ENCODE data around the gene NNMT.

Gene NNMT

DNA sequence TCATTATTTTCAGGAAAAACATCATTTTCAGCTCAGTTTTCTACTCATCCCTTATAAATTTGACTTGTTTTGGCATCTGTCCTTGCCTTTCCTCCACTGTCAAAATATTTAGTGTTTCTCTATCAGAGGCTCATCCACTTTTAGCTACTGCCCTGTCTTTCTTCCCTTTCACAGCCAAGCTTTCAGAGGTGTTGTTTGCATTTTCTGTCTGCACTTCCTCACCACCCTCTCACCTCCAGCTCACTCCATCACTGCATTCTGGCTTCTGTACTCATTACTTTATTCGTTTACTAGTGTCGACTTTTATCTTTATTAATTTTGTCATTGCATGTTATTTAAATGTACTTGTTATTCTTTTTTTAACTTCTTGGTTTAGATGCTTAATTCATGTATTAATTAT is 26.7 kb upstream of the NNMT start:
- Histone ChIP-seq H3K27me3 (ENCODE audit: control insufficient read depth, insufficient read depth, low read length) (no peaks in the 10 kb centered on the region), H2AFZ (no peak overlapping the region), H3K4me3 (ENCODE audit: low read depth, low read length) (no peak overlapping the region), H3K4me1 (no peaks in the 10 kb centered on the region), H3K27ac (no peak overlapping the region), H3K9ac (no peak overlapping the region), H3K4me2 (ENCODE audit: low read length) (no peak overlapping the region), H3K79me2 (no peaks in the 10 kb centered on the region), H3K9me3 (ENCODE audit: control insufficient read depth, low read length) (no peaks in the 10 kb centered on the region), H3K36me3 (ENCODE audit: control insufficient read depth, insufficient read depth, low read length) (no peaks in the 10 kb centered on the region)
- TF ChIP-seq, protein P1, sequence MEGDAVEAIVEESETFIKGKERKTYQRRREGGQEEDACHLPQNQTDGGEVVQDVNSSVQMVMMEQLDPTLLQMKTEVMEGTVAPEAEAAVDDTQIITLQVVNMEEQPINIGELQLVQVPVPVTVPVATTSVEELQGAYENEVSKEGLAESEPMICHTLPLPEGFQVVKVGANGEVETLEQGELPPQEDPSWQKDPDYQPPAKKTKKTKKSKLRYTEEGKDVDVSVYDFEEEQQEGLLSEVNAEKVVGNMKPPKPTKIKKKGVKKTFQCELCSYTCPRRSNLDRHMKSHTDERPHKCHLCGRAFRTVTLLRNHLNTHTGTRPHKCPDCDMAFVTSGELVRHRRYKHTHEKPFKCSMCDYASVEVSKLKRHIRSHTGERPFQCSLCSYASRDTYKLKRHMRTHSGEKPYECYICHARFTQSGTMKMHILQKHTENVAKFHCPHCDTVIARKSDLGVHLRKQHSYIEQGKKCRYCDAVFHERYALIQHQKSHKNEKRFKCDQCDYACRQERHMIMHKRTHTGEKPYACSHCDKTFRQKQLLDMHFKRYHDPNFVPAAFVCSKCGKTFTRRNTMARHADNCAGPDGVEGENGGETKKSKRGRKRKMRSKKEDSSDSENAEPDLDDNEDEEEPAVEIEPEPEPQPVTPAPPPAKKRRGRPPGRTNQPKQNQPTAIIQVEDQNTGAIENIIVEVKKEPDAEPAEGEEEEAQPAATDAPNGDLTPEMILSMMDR (IDR thresholded peaks at IDR 0.05): no peak

DNA sequence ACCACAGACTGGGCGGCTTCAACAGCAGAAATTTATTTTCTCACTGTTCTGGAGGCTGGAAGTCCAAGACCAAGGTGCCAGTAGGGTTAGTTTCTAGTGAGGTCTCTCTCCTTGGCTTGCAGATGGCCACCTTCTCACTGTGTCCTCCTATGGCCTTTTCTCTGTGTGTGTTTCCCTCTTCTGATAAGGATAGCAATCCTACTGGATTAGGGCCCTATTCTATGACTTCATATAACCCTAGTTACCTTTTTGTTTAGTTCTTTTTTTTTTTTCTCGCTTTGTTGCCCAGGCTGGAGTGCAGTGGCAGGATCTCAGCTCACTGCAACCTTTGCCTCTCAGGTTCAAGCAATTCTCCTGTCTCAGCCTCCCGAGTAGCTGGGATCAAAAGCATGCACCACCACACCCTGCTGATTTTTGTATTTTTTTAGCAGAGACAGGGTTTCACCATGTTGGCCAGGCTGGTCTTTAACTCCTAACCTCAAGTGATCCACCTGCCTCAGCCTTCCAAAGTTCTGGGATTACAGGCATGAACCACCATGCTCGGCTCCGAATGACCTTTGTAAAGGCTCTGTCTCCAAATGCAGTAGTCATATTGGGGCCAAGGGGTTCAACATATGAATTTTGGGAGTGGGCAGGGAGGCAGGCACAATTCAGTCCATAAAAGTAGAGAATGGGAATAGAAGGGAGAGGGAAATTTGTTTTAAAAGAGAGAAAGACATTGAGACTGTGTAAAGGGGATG is 25.5 kb upstream of the NNMT start:
- Histone ChIP-seq H3K4me1 (no peaks in the 10 kb centered on the region), H3K9me3 (ENCODE audit: control insufficient read depth, low read length) (no peaks in the 10 kb centered on the region), H3K9ac (no peak overlapping the region), H3K4me3 (ENCODE audit: low read depth, low read length) (no peak overlapping the region), H3K27ac (no peak overlapping the region), H3K27me3 (ENCODE audit: control insufficient read depth, insufficient read depth, low read length) (no peaks in the 10 kb centered on the region), H3K79me2 (no peaks in the 10 kb centered on the region), H3K36me3 (ENCODE audit: control insufficient read depth, insufficient read depth, low read length) (no peaks in the 10 kb centered on the region), H3K4me2 (ENCODE audit: low read length) (no peak overlapping the region), H2AFZ (no peak overlapping the region)
- TF ChIP-seq, protein P1 (IDR thresholded peaks at IDR 0.05): no peak

DNA sequence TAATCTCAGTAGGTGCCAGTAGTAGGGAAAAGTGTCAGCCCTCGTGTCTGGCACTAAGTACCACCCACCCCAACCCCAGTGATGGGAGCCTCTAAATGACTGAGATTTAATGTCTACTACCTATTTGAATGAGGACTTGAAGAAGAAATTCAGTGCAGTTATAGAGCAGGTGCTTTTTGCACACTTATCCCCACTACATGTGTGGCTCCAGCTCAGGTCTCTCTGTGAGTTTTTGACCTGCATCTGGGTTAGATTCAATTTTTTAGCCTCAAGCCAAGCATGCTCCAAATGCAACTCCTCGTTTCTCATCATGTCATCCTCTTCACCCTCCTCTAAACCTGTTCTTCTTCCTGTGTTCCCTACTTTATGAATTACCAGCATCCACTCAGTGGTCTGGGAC is 24.9 kb upstream of the NNMT start:
- Histone ChIP-seq H3K27me3 (ENCODE audit: control insufficient read depth, insufficient read depth, low read length) (no peaks in the 10 kb centered on the region), H3K9ac (no peak overlapping the region), H3K27ac (no peak overlapping the region), H3K36me3 (ENCODE audit: control insufficient read depth, insufficient read depth, low read length) (no peaks in the 10 kb centered on the region), H3K4me2 (ENCODE audit: low read length) (no peak overlapping the region), H3K4me1 (no peaks in the 10 kb centered on the region), H3K4me3 (ENCODE audit: low read depth, low read length) (no peak overlapping the region), H3K79me2 (no peaks in the 10 kb centered on the region), H2AFZ (no peak overlapping the region), H3K9me3 (ENCODE audit: control insufficient read depth, low read length) (no peaks in the 10 kb centered on the region)
- TF ChIP-seq, protein P1 (IDR thresholded peaks at IDR 0.05): no peak

DNA sequence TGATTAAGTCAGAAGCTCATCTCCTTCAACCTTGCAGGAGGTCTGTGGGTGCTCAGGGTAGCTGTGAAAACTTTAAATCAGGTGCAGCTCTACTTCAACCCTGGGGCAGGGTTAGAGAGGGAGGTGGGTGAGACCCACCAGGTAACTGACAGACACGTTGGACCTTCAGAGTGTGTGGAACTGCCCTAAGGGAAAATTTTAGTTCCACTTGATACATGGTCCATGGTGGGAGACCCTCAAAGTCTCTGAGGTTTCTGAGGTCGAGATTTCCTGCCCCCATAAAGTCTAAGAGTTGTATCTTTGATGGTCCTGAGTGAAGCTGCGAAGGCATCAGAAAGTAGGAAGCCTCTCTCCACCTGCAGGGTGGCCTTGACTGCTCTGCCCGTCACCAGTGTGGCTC is 23.9 kb upstream of the NNMT start:
- no peak overlapping the region for H3K4me2 ChIP-seq (ENCODE audit: low read length)
- H3K9ac ChIP-seq: no peak overlapping the region
- H3K4me1 ChIP-seq: no peaks in the 10 kb centered on the region
- no peak overlapping the region for H3K4me3 ChIP-seq (ENCODE audit: low read depth, low read length)
- H2AFZ ChIP-seq: no peak overlapping the region
- no peaks in the 10 kb centered on the region for H3K27me3 ChIP-seq (ENCODE audit: control insufficient read depth, insufficient read depth, low read length)
- TF ChIP-seq, protein P1 (IDR thresholded peaks at IDR 0.05): no peak
- H3K9me3 ChIP-seq (ENCODE audit: control insufficient read depth, low read length): no peaks in the 10 kb centered on the region
- no peak overlapping the region for H3K27ac ChIP-seq
- no peaks in the 10 kb centered on the region for H3K36me3 ChIP-seq (ENCODE audit: control insufficient read depth, insufficient read depth, low read length)
- no peaks in the 10 kb centered on the region for H3K79me2 ChIP-seq

DNA sequence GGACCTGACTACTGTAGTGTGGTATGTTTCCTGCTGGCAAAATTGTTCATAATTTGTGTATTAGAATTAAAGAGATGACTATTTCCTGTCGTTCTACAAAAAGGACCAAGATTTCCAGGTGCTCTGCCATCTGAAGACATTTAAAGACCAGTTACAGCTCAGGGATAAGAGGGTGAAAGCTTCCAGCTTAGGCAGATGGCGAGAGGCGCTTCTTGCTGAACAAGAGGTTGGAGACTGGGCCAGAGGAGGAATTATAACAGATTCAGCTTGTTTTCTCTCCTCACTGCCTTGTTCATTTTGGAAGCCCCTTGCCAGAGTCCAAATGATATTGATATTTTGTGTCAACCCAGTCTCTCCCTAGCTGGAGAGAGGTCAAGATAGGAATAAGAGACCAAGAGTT is 23.1 kb upstream of the NNMT start:
- Histone ChIP-seq H3K36me3 (ENCODE audit: control insufficient read depth, insufficient read depth, low read length) (no peaks in the 10 kb centered on the region), H2AFZ (no peak overlapping the region), H3K79me2 (no peaks in the 10 kb centered on the region), H3K4me1 (no peaks in the 10 kb centered on the region), H3K9ac (no peak overlapping the region), H3K4me2 (ENCODE audit: low read length) (no peak overlapping the region), H3K4me3 (ENCODE audit: low read depth, low read length) (no peak overlapping the region), H3K9me3 (ENCODE audit: control insufficient read depth, low read length) (no peaks in the 10 kb centered on the region), H3K27me3 (ENCODE audit: control insufficient read depth, insufficient read depth, low read length) (no peaks in the 10 kb centered on the region), H3K27ac (no peak overlapping the region)
- TF ChIP-seq, protein P1 (IDR thresholded peaks at IDR 0.05): no peak
